ENCODE data around the gene MVB12B.
A peak's percentile ranks its signal among the peaks of the same experiment; 100 is the strongest.

MVB12B gene

GRCh38 chr9:126386776-126387175 is 60.1 kb downstream of the MVB12B start:
- no peak for DNase-seq (ENCODE audit: low spot score)

- no peak for DNase-seq (ENCODE audit: low spot score)
Observed at GRCh38 chr9:126388964-126389708, 62.5 kb downstream of the MVB12B start.

- no peak for DNase-seq (ENCODE audit: low spot score)
Observed at GRCh38 chr9:126389992-126390391, 63.4 kb downstream of the MVB12B start.

- no peak for DNase-seq (ENCODE audit: low spot score)
Observed at GRCh38 chr9:126390923-126391322, 64.3 kb downstream of the MVB12B start.

GRCh38 chr9:126391713-126392661 is 65.4 kb downstream of the MVB12B start:
- no peak for DNase-seq (ENCODE audit: low spot score)

GRCh38 chr9:126392662-126393371 is 66.2 kb downstream of the MVB12B start:
- no peak for DNase-seq (ENCODE audit: low spot score)

- no peak for DNase-seq (ENCODE audit: low spot score)
Observed at GRCh38 chr9:126393876-126394275, 67.2 kb downstream of the MVB12B start.

- DNase-seq (ENCODE audit: low spot score) = no peak
Observed at GRCh38 chr9:126394802-126395201, 68.2 kb downstream of the MVB12B start.

- DNase-seq (ENCODE audit: low spot score) = peak; percentile 48
Observed at GRCh38 chr9:126395439-126396212, 69.0 kb downstream of the MVB12B start.

- DNase-seq (ENCODE audit: low spot score) = no peak
Observed at GRCh38 chr9:126397056-126397455, 70.4 kb downstream of the MVB12B start.

GRCh38 chr9:126398403-126399058 is 71.9 kb downstream of the MVB12B start:
- peak; percentile 92 for DNase-seq (ENCODE audit: low spot score)

- peak; percentile 54 for DNase-seq (ENCODE audit: low spot score)
Observed at GRCh38 chr9:126399251-126399650, 72.6 kb downstream of the MVB12B start.

- DNase-seq (ENCODE audit: low spot score) = no peak
Observed at GRCh38 chr9:126399789-126400188, 73.2 kb downstream of the MVB12B start.

GRCh38 chr9:126400571-126400970 is 73.9 kb downstream of the MVB12B start:
- DNase-seq (ENCODE audit: low spot score) = no peak

- DNase-seq (ENCODE audit: low spot score) = no peak
Observed at GRCh38 chr9:126401107-126401506, 74.5 kb downstream of the MVB12B start.

- no peak for DNase-seq (ENCODE audit: low spot score)
Observed at GRCh38 chr9:126401581-126401980, 75.0 kb downstream of the MVB12B start.

GRCh38 chr9:126403397-126403796 is 76.8 kb downstream of the MVB12B start:
- DNase-seq (ENCODE audit: low spot score) = no peak

- DNase-seq (ENCODE audit: low spot score) = no peak
Observed at GRCh38 chr9:126404459-126404858, 77.8 kb downstream of the MVB12B start.

GRCh38 chr9:126406075-126406667 is 79.5 kb downstream of the MVB12B start:
- peak; percentile 72 for DNase-seq (ENCODE audit: low spot score)

GRCh38 chr9:126407114-126407870 is 80.7 kb downstream of the MVB12B start:
- peak; percentile 62 for DNase-seq (ENCODE audit: low spot score)
